ENCODE measurements around the gene RAB7A. TPM values are rescaled to one million over a fixed set of nuclear protein-coding genes. Genes with fewer than 3 reads are reported as not detected.
A peak's percentile ranks its signal among the peaks of the same experiment; 100 is the strongest.

Gene RAB7A
- total RNA-seq, 4 donors from 2014 or later = 120 to 154 (median 133) TPM

- peaks cover 47% of the 10 kb centered on the region for H3K36me3 ChIP-seq
Measured at GRCh38 chr3:128804017-128804810, 78.2 kb downstream of the RAB7A start.

GRCh38 chr3:128804811-128805155 is 78.8 kb downstream of the RAB7A start:
- no peak overlapping the region for H3K27ac ChIP-seq
- TF ChIP-seq POLR2AphosphoS5 (IDR thresholded peaks at IDR 0.05) (no peak), EP300 (IDR thresholded peaks at IDR 0.05) (no peak), POLR2A (IDR thresholded peaks at IDR 0.05) (no peak), CTCF (IDR thresholded peaks at IDR 0.05) (no peak)
- H3K4me3 ChIP-seq = no peak overlapping the region
- no peak for DNase-seq (ENCODE audit: low spot score in 2 of 2)
- no peaks in the 10 kb centered on the region for H3K27me3 ChIP-seq
- H3K9me3 ChIP-seq = no peaks in the 10 kb centered on the region
- peaks cover 59% of the 10 kb centered on the region for H3K4me1 ChIP-seq
- 85% methylated on average over 5 of the region's 5 CpGs for WGBS
- H3K36me3 ChIP-seq = peaks cover 43% of the 10 kb centered on the region

More at GRCh38 chr3:128804017-128804810, 78.2 kb downstream of the RAB7A start:
- peaks cover 56% of the 10 kb centered on the region for H3K4me1 ChIP-seq
- TF ChIP-seq EP300 (IDR thresholded peaks at IDR 0.05) (no peak), CTCF (IDR thresholded peaks at IDR 0.05) (no peak), POLR2AphosphoS5 (IDR thresholded peaks at IDR 0.05) (no peak), POLR2A (IDR thresholded peaks at IDR 0.05) (no peak)
- no peak for DNase-seq (ENCODE audit: low spot score in 2 of 2)
- H3K4me3 ChIP-seq = peak overlapping the region; percentile 10
- H3K27me3 ChIP-seq = no peaks in the 10 kb centered on the region
- no peaks in the 10 kb centered on the region for H3K9me3 ChIP-seq
- no peak overlapping the region for H3K27ac ChIP-seq
- WGBS = 43% methylated on average over 5 of the region's 5 CpGs

- Histone ChIP-seq H3K36me3 (peaks cover 43% of the 10 kb centered on the region), H3K4me1 (peaks cover 55% of the 10 kb centered on the region), H3K27me3 (no peaks in the 10 kb centered on the region), H3K9me3 (no peaks in the 10 kb centered on the region), H3K4me3 (no peak overlapping the region), H3K27ac (no peak overlapping the region)
- WGBS = 78% methylated on average over 4 of the region's 4 CpGs
- no peak for TF ChIP-seq POLR2AphosphoS5 (IDR thresholded peaks at IDR 0.05)
- TF ChIP-seq EP300 (IDR thresholded peaks at IDR 0.05) = no peak
- no peak for TF ChIP-seq CTCF (IDR thresholded peaks at IDR 0.05)
- TF ChIP-seq POLR2A (IDR thresholded peaks at IDR 0.05) = no peak
- DNase-seq (ENCODE audit: low spot score in 2 of 2) = no peak
Measured at GRCh38 chr3:128805772-128806171, 79.8 kb downstream of the RAB7A start.

GRCh38 chr3:128806588-128806987 is 80.6 kb downstream of the RAB7A start:
- H3K9me3 ChIP-seq = no peaks in the 10 kb centered on the region
- TF ChIP-seq CTCF (IDR thresholded peaks at IDR 0.05) (no peak), POLR2AphosphoS5 (IDR thresholded peaks at IDR 0.05) (no peak), POLR2A (IDR thresholded peaks at IDR 0.05) (no peak), EP300 (IDR thresholded peaks at IDR 0.05) (no peak)
- H3K27ac ChIP-seq = no peak overlapping the region
- no peak for DNase-seq (ENCODE audit: low spot score in 2 of 2)
- H3K27me3 ChIP-seq = no peaks in the 10 kb centered on the region
- H3K4me3 ChIP-seq = no peak overlapping the region
- whole genome bisulfite sequencing = 60% methylated on average over 3 of the region's 3 CpGs
- peaks cover 51% of the 10 kb centered on the region for H3K36me3 ChIP-seq
- H3K4me1 ChIP-seq = peaks cover 54% of the 10 kb centered on the region

- DNase-seq (ENCODE audit: low spot score in 2 of 2) = no peak
- Histone ChIP-seq H3K4me1 (peaks cover 47% of the 10 kb centered on the region), H3K9me3 (no peaks in the 10 kb centered on the region)
Measured at GRCh38 chr3:128807186-128807830, 81.3 kb downstream of the RAB7A start.

More at GRCh38 chr3:128807186-128807830, 81.3 kb downstream of the RAB7A start:
- Histone ChIP-seq H3K36me3 (peaks cover 52% of the 10 kb centered on the region), H3K27me3 (no peaks in the 10 kb centered on the region), H3K27ac (no peak overlapping the region), H3K4me3 (no peak overlapping the region)
- 80% methylated on average over 8 of the region's 9 CpGs for WGBS
- TF ChIP-seq EP300 (IDR thresholded peaks at IDR 0.05) (no peak), POLR2A (IDR thresholded peaks at IDR 0.05) (no peak), CTCF (IDR thresholded peaks at IDR 0.05) (no peak), POLR2AphosphoS5 (IDR thresholded peaks at IDR 0.05) (no peak)
